CMK (cell line): Measurements from ENCODE around the gene CC2D2B.

Experiments used
- DNase-seq: peaks from one replicate; pipeline ENCODE4 v3.0.0-alpha.2; 2010; ENCODE audit warnings: low read depth

CC2D2B gene

GRCh38 chr10:96075977-96076376 lies 168.2 kb downstream of the CC2D2B start:
- DNase-seq, result no peak

GRCh38 chr10:96077156-96077555 lies 169.4 kb downstream of the CC2D2B start:
- DNase-seq, result no peak

GRCh38 chr10:96082153-96082552 lies 174.4 kb downstream of the CC2D2B start:
- DNase-seq, result no peak
